ENCODE data around the gene POU2F1.

POU2F1 gene

GRCh38 chr1:167367705-167368104, 147.0 kb downstream of the POU2F1 start:
- no peak for DNase-seq (ENCODE audit: low read depth)

- no peak for DNase-seq (ENCODE audit: low read depth)
Measured at GRCh38 chr1:167369175-167369574, 148.5 kb downstream of the POU2F1 start.

DNA sequence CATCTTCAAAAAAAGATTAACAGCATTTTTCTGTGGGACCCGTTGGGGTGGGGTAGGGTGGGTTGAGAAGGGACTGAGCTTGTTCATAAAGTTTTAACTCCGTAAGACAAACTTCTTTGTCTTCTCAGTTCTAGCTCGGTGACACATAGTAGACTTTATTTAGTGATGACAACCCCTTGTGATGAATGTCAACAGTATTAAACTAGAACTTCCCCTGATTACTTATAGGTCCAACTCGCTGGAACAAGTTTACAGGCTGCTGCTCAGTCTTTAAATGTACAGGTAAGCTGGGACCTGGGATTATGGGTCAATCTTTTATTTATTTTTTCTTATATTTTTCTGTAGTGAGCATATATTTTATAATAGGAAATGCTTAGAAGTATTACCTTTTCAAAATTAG, 149.2 kb downstream of the POU2F1 start:
- no peak for DNase-seq (ENCODE audit: low read depth)

GRCh38 chr1:167371030-167371429, 150.3 kb downstream of the POU2F1 start:
- no peak for DNase-seq (ENCODE audit: low read depth)

DNA sequence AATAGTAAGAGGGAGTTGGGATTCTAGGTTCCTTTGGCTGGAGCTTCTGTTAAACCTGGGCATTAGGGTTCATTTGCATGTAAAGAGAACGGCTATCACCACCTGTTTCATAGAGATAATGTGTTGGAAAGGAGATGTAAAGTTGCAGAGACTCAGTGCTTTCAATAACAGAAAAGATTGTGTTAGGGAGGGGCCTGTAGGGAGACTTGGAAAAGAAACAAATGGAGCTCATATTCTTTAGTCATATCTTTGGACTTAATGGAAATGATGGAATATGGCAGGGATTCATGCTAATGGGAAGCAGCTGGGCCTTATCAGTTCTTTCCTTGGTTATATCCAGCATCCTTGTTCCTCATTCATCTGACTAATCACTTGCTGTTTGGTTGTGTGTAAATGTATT, 152.7 kb downstream of the POU2F1 start:
- DNase-seq (ENCODE audit: low read depth), result no peak

DNA sequence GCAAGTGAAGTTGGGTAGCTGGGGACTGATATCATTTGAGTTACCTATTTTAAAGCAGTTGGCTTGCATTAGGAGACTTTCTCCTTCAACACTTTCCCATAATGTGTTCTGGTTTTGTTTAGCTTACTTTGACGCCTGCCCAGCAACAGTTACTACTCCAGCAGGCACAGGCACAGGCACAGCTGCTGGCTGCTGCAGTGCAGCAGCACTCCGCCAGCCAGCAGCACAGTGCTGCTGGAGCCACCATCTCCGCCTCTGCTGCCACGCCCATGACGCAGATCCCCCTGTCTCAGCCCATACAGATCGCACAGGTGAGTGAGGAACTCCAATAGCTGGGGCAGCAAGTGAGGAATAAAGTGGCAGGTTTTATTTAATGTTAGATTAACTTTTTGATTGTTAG, 153.3 kb downstream of the POU2F1 start:
- DNase-seq (ENCODE audit: low read depth), result no peak

DNA sequence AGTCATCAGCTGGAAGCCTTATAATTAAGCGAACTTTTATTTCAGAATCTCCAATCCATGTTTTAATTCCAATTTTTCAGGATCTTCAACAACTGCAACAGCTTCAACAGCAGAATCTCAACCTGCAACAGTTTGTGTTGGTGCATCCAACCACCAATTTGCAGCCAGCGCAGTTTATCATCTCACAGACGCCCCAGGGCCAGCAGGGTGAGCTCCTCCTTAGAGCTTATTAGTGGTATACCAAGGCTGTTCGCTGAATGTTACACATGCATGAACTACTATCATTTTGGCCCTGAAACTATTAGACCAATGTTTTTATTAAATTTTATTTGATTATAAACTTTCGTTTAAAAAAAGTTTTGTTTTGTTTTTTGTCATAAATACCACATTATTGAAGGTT, 155.3 kb downstream of the POU2F1 start:
- no peak for DNase-seq (ENCODE audit: low read depth)

GRCh38 chr1:167387251-167387910, 166.7 kb downstream of the POU2F1 start:
- DNase-seq (ENCODE audit: low read depth), result no peak

- no peak for DNase-seq (ENCODE audit: low read depth)
Measured at GRCh38 chr1:167388976-167389375, 168.3 kb downstream of the POU2F1 start.

DNA sequence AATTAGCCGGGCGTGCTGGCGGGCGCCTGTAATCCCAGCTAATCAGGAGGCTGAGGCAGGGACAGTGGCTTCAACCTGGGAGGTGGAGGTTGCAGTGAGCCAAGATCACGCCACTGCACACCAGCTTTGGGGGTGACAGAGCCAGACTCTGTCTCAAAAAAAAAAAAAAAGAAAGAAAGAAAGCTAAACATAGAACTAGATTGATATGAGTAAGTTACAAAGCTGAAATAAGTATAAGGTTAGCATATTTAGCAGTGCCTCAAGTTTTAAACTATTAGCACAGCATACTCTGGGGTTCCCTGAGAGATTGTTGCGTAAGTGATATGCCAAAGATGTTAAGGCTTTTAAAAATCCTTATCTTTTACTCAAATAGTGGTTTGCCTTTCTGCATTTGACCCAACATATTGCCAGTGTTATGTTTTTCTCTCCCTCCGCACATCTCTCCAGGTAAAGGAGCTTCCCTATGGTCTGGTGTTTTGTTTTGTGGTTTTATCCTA, 171.6 kb downstream of the POU2F1 start:
- no peak for DNase-seq (ENCODE audit: low read depth)

DNA sequence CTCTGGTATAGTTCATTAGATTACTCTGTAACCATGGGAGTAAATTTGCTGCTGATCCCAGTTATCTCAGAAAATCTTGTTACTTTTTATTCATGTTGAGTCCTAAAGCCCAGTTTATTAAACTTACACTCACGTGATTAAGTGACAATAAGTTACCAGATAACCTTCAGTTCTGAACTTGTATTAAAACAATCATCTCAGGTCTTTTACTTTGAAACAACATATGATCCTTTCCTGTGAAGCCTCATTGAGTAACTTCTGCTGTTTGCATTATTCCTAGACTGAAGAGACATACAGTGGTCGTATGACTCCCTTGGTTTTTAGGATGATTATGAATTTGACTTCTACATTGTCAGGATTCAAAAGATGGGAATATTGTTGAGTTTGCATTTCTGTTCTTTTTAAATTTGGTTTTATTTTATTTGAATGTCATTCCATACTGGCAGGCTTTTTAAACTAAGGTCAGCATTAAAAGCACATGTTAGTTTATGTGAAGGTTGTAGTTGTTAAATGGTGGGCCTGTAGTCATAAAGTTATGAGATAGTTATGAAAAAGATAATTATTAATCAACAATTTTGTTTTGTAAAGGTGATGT, 179.8 kb downstream of the POU2F1 start:
- no peak for DNase-seq (ENCODE audit: low read depth)

DNA sequence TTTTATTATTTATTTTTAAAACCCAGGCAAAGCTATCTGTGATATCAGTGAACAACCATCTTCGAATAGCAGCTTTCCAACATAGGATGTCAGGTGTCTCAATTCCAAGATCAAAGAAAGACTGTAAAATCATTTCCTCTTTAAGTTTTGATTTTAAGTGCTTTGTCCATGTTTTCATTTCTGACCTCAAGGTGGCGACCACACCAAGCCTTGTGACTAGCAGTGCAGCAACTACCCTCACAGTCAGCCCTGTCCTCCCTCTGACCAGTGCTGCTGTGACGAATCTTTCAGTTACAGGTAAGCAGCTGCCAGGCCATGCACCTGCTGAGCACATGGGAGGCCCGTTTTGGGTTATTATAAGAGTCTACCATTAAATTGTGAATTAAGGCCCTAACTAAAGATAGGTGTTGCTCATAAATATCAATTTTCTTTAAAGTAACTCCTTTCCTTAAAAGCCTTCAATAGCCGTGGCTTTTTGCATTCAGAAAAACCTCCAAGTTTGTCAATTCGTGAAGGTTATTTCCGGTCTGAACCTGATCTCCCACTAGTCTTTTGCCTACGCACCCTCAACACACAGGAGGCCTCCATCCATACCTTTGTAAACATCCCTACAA, 180.7 kb downstream of the POU2F1 start:
- DNase-seq (ENCODE audit: low read depth), result peak; percentile 14

- DNase-seq (ENCODE audit: low read depth), result no peak
Measured at GRCh38 chr1:167404161-167404888, 183.6 kb downstream of the POU2F1 start.

DNA sequence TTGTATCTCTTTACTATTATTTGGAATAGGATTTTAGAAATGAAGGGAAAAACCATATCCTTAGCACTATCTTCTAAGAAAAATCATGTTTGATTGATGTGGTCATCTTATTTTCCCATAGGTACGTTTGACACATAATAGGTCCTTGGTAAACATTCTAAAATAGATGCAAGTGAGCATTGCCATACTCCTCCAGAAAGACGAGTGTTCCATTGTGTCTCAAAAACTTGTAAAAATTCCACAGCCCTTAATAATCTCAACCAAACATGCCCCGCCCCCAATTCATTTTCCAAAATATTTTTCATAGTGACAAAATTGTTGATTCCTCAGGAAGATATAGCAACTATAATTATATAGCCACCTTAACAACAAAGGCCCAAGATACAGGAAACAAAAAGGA, 184.2 kb downstream of the POU2F1 start:
- DNase-seq (ENCODE audit: low read depth), result no peak

GRCh38 chr1:167408355-167408754, 187.7 kb downstream of the POU2F1 start:
- DNase-seq (ENCODE audit: low read depth), result no peak

GRCh38 chr1:167409183-167409582, 188.5 kb downstream of the POU2F1 start:
- no peak for DNase-seq (ENCODE audit: low read depth)

DNA sequence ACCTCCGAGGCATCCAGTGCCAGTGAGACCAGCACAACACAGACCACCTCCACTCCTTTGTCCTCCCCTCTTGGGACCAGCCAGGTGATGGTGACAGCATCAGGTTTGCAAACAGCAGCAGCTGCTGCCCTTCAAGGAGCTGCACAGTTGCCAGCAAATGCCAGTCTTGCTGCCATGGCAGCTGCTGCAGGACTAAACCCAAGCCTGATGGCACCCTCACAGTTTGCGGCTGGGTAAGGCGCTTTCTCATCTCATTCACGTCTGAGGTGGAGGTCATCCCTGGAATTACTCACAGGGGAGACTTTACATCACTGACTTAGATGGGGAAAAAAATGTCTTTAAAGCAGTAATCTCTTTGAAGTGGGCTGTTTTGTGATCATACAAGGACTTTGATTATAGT, 191.4 kb downstream of the POU2F1 start:
- no peak for DNase-seq (ENCODE audit: low read depth)

DNA sequence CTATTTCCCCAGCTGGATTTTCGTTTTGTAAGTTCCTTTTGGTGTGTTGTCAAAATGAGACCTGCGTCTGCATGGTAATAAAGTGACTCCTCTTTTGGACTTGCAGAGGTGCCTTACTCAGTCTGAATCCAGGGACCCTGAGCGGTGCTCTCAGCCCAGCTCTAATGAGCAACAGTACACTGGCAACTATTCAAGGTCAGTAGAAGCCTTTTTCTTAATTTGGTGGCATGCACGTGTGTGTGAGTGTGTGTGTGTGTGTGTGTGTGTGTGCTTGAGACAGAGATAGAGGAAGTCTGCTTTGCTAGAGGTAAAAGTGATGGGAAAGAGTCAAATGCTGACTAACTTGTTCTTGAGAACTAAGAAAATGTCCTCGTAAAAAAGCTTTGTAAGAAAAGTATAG, 192.2 kb downstream of the POU2F1 start:
- no peak for DNase-seq (ENCODE audit: low read depth)

DNA sequence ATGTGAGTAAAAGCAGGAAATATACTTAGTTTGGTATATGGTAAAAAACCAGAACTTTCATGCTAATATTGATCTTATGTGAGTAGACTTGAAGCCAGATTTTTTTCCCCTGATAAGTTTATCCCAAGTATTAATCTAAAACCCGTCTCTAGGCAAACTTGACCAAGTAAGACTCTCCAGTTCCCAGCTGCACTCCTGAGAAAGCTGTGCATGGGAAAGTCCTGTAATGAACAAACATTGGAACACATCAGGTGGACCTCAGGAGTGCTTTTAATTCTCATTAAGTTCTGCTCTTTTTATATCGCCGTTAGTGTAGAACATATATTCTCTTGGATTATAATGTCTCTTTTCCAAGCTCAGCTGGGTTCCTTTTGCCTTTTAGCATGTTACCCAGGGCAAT, 192.6 kb downstream of the POU2F1 start:
- no peak for DNase-seq (ENCODE audit: low read depth)

GRCh38 chr1:167416506-167416905, 195.8 kb downstream of the POU2F1 start:
- DNase-seq (ENCODE audit: low read depth), result no peak

GRCh38 chr1:167418391-167418790, 197.7 kb downstream of the POU2F1 start:
- DNase-seq (ENCODE audit: low read depth), result no peak

- no peak for DNase-seq (ENCODE audit: low read depth)
Measured at GRCh38 chr1:167419245-167419644, 198.6 kb downstream of the POU2F1 start.

GRCh38 chr1:167420510-167420909, 199.8 kb downstream of the POU2F1 start:
- DNase-seq (ENCODE audit: low read depth), result no peak
